ENCODE measurements around the gene ARL15. TPM values are rescaled to one million over a fixed set of nuclear protein-coding genes. Genes with fewer than 3 reads are reported as not detected.

ARL15 gene
- total and polyA plus RNA-seq, 2 donors (not counting 1 experiment from before 2014, with no cell fraction given): 5.8 to 20.5 TPM

GRCh38 chr5:54275361-54275760 is 35.0 kb downstream of the ARL15 start:
- Histone ChIP-seq H3K79me2 (ENCODE audit: control insufficient read depth, insufficient read depth, low read length) (peaks cover 38% of the 10 kb centered on the region), H3K4me2 (replicated peaks; ENCODE audit: low read depth, low read length, poor library complexity, severe bottlenecking) (no peak overlapping the region), H3K9me3 (ENCODE audit: control extremely low read depth in 1 of 3, control insufficient read depth in 2 of 3, insufficient read depth in 1 of 3, low read length in 2 of 3) (peaks cover 0 to 4% (median 0%) of the 10 kb centered on the region in 3 donors), H3K4me1 (ENCODE audit: control insufficient read depth in 2 of 2, insufficient read depth in 2 of 2, low read length in 2 of 2) (no peaks in the 10 kb centered on the region), H3K27ac (ENCODE audit: low read length in 2 of 2) (no peak overlapping the region), H4K20me1 (ENCODE audit: control insufficient read depth, insufficient read depth, low read length, poor library complexity, severe bottlenecking) (peaks cover 6% of the 10 kb centered on the region), H3K36me3 (replicated peaks in 1 of 2; ENCODE audit: control extremely low read depth in 1 of 2, control insufficient read depth in 1 of 2, extremely low read depth in 1 of 2, insufficient read depth in 2 of 2, low read length in 1 of 2) (peaks cover 4 to 8% of the 10 kb centered on the region in 2 experiments), H3K9ac (ENCODE audit: low read length) (no peak overlapping the region), H2AFZ (ENCODE audit: insufficient read depth, low read depth, low read length, poor library complexity, severe bottlenecking) (no peak overlapping the region), H3K4me3 (ENCODE audit: control extremely low read depth in 1 of 5, extremely low read depth in 1 of 5, insufficient read depth in 1 of 5, low read depth in 2 of 5, low read length in 4 of 5) (no peak overlapping the region), H3K27me3 (replicated peaks in 1 of 4; ENCODE audit: control extremely low read depth in 1 of 4, control insufficient read depth in 3 of 4, insufficient read depth in 4 of 4, low read length in 3 of 4) (no peaks in the 10 kb centered on the region)
- ChIA-PET CTCF (no interaction called here), POLR2A (no interaction called here)
- ATAC-seq (ENCODE audit: low read depth): no peak
- intact Hi-C loops (cut with micrococcal nuclease): no loop called here
- Mint-ChIP-seq H3K27me3 (no peaks in the 10 kb centered on the region), H3K4me1 (no peaks in the 10 kb centered on the region), H3K4me3 (no peak overlapping the region), H3K27ac (no peak overlapping the region), H3K9me3 (ENCODE audit: insufficient read depth) (no peaks in the 10 kb centered on the region)
- no peak for DNase-seq
- TF ChIP-seq, protein P1, sequence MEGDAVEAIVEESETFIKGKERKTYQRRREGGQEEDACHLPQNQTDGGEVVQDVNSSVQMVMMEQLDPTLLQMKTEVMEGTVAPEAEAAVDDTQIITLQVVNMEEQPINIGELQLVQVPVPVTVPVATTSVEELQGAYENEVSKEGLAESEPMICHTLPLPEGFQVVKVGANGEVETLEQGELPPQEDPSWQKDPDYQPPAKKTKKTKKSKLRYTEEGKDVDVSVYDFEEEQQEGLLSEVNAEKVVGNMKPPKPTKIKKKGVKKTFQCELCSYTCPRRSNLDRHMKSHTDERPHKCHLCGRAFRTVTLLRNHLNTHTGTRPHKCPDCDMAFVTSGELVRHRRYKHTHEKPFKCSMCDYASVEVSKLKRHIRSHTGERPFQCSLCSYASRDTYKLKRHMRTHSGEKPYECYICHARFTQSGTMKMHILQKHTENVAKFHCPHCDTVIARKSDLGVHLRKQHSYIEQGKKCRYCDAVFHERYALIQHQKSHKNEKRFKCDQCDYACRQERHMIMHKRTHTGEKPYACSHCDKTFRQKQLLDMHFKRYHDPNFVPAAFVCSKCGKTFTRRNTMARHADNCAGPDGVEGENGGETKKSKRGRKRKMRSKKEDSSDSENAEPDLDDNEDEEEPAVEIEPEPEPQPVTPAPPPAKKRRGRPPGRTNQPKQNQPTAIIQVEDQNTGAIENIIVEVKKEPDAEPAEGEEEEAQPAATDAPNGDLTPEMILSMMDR (IDR thresholded peaks at IDR 0.05): no peak
- TF ChIP-seq EZH2 (IDR thresholded peaks at IDR 0.05; ENCODE audit: borderline replicate concordance, insufficient read depth, low read depth, low read length, poor library complexity, severe bottlenecking): no peak
- WGBS (ENCODE audit: insufficient coverage): 100% methylated on average over 1 of the region's 4 CpGs

GRCh38 chr5:54274944-54275343 is 35.4 kb downstream of the ARL15 start:
- ChIA-PET CTCF (no interaction called here), POLR2A (no interaction called here)
- H3K36me3 ChIP-seq (replicated peaks in 1 of 2; ENCODE audit: control extremely low read depth in 1 of 2, control insufficient read depth in 1 of 2, extremely low read depth in 1 of 2, insufficient read depth in 2 of 2, low read length in 1 of 2): peaks cover 0 to 5% of the 10 kb centered on the region in 2 experiments
- H3K9me3 ChIP-seq (ENCODE audit: control extremely low read depth in 1 of 3, control insufficient read depth in 2 of 3, insufficient read depth in 1 of 3, low read length in 2 of 3): no peaks in the 10 kb centered on the region
- H3K79me2 ChIP-seq (ENCODE audit: control insufficient read depth, insufficient read depth, low read length): peaks cover 37% of the 10 kb centered on the region
- H3K4me1 ChIP-seq (ENCODE audit: control insufficient read depth in 2 of 2, insufficient read depth in 2 of 2, low read length in 2 of 2): no peaks in the 10 kb centered on the region
- H3K4me3 ChIP-seq (ENCODE audit: control extremely low read depth in 1 of 5, extremely low read depth in 1 of 5, insufficient read depth in 1 of 5, low read depth in 2 of 5, low read length in 4 of 5): no peak overlapping the region
- no peak overlapping the region for H3K9ac ChIP-seq (ENCODE audit: low read length)
- no peak for ATAC-seq (ENCODE audit: low read depth)
- Mint-ChIP-seq H3K9me3 (ENCODE audit: insufficient read depth) (no peaks in the 10 kb centered on the region), H3K4me3 (no peak overlapping the region), H3K4me1 (no peaks in the 10 kb centered on the region), H3K27me3 (no peaks in the 10 kb centered on the region), H3K27ac (no peak overlapping the region)
- intact Hi-C loops (cut with micrococcal nuclease): no loop called here
- no peaks in the 10 kb centered on the region for H3K27me3 ChIP-seq (replicated peaks in 1 of 4; ENCODE audit: control extremely low read depth in 1 of 4, control insufficient read depth in 3 of 4, insufficient read depth in 4 of 4, low read length in 3 of 4)
- peaks cover 6% of the 10 kb centered on the region for H4K20me1 ChIP-seq (ENCODE audit: control insufficient read depth, insufficient read depth, low read length, poor library complexity, severe bottlenecking)
- no peak overlapping the region for H3K27ac ChIP-seq (ENCODE audit: low read length in 2 of 2)
- no peak overlapping the region for H2AFZ ChIP-seq (ENCODE audit: insufficient read depth, low read depth, low read length, poor library complexity, severe bottlenecking)
- no peak for DNase-seq
- WGBS (ENCODE audit: insufficient coverage): 100% methylated on average over 1 of the region's 2 CpGs
- no peak for TF ChIP-seq EZH2 (IDR thresholded peaks at IDR 0.05; ENCODE audit: borderline replicate concordance, insufficient read depth, low read depth, low read length, poor library complexity, severe bottlenecking)
- TF ChIP-seq, protein P1 (IDR thresholded peaks at IDR 0.05): no peak
- no peak overlapping the region for H3K4me2 ChIP-seq (replicated peaks; ENCODE audit: low read depth, low read length, poor library complexity, severe bottlenecking)

Measured in B cell (primary cell).